Measurements from ENCODE around the gene GINM1.

Gene GINM1

DNA sequence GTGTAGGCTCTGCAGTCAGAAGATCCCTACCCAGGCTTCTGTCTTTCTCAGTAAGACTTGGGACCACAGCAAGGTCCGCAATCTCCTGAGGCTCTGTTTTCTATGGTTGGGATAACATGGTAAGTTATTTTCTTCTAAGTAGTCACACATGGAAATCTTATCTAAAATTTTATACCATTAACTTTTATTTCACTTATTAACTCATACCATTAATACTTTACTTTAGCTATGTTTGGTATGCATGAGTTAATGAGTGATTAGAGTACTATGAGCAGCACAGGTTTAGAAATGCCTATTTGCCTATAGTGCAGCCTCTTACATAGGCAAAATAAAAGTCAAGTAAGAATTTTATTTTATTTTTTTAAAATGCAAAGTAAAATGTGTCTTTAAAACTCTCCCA, 27.2 kb downstream of the GINM1 start:
- DNase-seq (ENCODE audit: low spot score), result no peak

- no peak for DNase-seq (ENCODE audit: low spot score)
Observed at GRCh38 chr6:149600508-149600907, 34.3 kb downstream of the GINM1 start.

- no peak for DNase-seq (ENCODE audit: low spot score)
Observed at GRCh38 chr6:149608381-149608982, 42.3 kb downstream of the GINM1 start.

DNA sequence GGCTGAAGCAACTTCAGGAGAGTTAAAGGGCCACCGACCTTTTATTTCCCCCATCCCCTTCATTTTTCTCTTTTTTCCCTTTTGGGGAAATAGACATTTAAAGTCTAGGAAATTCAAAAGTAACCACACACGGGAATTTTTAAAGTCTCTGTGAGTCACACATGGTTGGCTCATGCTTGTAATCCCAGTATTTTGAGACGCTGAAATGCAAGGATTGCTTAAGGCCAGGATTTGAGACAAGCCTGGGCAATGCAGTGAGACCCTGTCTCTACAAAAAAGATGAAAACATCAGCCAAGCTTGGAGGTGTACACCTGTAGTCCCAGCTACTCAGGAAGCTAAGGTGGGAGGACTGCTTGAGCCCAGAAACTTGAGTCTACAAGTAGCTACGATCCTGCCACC, 48.2 kb downstream of the GINM1 start:
- DNase-seq (ENCODE audit: low spot score), result no peak

GRCh38 chr6:149615805-149616204, 49.6 kb downstream of the GINM1 start:
- no peak for DNase-seq (ENCODE audit: low spot score)

DNA sequence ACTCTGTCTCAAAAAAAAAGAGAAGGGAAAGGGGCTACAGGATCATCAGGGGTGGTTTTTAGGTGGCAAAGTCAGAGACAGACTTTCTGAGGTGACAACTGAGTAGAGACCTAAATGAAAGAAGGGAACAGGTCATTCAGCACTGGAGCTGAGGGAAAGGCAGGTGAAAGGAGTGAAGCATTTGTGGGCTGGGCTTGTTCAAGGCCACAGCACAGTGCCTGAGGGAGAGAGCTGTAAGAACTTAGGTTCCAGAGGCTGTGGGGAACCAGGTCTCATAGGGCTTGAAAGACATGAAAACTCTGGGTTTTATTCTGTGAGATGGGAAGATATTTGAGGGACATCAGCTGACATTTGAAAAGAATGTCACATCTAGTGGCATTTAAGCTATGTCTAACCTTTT, 61.5 kb downstream of the GINM1 start:
- no peak for DNase-seq (ENCODE audit: low spot score)

GRCh38 chr6:149628875-149629510, 62.8 kb downstream of the GINM1 start:
- no peak for DNase-seq (ENCODE audit: low spot score)

- no peak for DNase-seq (ENCODE audit: low spot score)
Observed at GRCh38 chr6:149634315-149634714, 68.1 kb downstream of the GINM1 start.

- DNase-seq (ENCODE audit: low spot score), result no peak
Observed at GRCh38 chr6:149636124-149636523, 69.9 kb downstream of the GINM1 start.

Measured in kidney capillary endothelial cell (primary cell).